A673 (cell line): ENCODE results near the gene EPHA8. TPM values are rescaled to one million over a fixed set of nuclear protein-coding genes. Genes with fewer than 3 reads are reported as not detected.

Source experiments
- BruUV-seq: library from RNA; stranded (reverse); fragments of 400-500 nt; replicated peaks from 2 replicates; lab custom pipeline; 2021; lab: Mats Ljungman, UMichigan
- CTCF ChIA-PET: fragments of 300-600 bp; sonication (Branson Sonifier 250); formaldehyde crosslinking; loops from one replicate; lab custom pipeline; 2022; ENCODE audit warnings: antibody characterized with exemption; lab: Charles Lee
- POLR2A ChIA-PET: fragments of 300-600 bp; sonication (Branson Sonifier 250); formaldehyde crosslinking; loops from one replicate; lab custom pipeline; 2022; ENCODE audit warnings: antibody characterized with exemption; ENCODE audit not compliant: low non-redundant PET; lab: Charles Lee
- DNase-seq: peaks from one replicate; pipeline ENCODE4 v3.0.0-alpha.2; 2015; ENCODE audit warnings: low spot score
- H3K27ac ChIP-seq: fragments of 200-600 bp; sonication (generic); 2 replicates; pipeline ENCODE4 v1.5.1; 2016; ENCODE audit warnings: mixed run types, low read depth, mild to moderate bottlenecking, mixed read lengths, antibody characterized with exemption, low read length; ENCODE audit not compliant: poor library complexity, severe bottlenecking
- H3K27me3 ChIP-seq: fragments of 200-600 bp; sonication (generic); replicated peaks from 2 replicates; pipeline ENCODE4 v1.6.1; 2017; ENCODE audit warnings: mixed run types, low read depth, mild to moderate bottlenecking, mixed read lengths, antibody characterized with exemption, low read length; ENCODE audit not compliant: insufficient read depth, poor library complexity
- H3K36me3 ChIP-seq: fragments of 200-600 bp; sonication (generic); 2 replicates; pipeline ENCODE4 v1.6.1; 2016; ENCODE audit warnings: mixed run types, mild to moderate bottlenecking, mixed read lengths, antibody characterized with exemption, low read length; ENCODE audit not compliant: insufficient read depth, poor library complexity, severe bottlenecking
- H3K4me1 ChIP-seq: fragments of 200-600 bp; sonication (generic); 2 replicates; pipeline ENCODE4 v1.6.1; 2017; ENCODE audit warnings: mixed run types, mild to moderate bottlenecking, mixed read lengths, antibody characterized with exemption, low read length; ENCODE audit not compliant: insufficient read depth, poor library complexity, severe bottlenecking
- H3K4me3 ChIP-seq: fragments of 200-600 bp; sonication (generic); 2 replicates; pipeline ENCODE4 v1.5.1; 2016; ENCODE audit warnings: low read depth, mixed run types, mild to moderate bottlenecking, mixed read lengths, low read length; ENCODE audit not compliant: poor library complexity, severe bottlenecking
- H3K9me3 ChIP-seq: fragments of 200-600 bp; sonication (generic); 2 replicates; pipeline ENCODE4 v1.6.1; 2016; ENCODE audit warnings: mixed run types, low read depth, mild to moderate bottlenecking, mixed read lengths, antibody characterized with exemption, low read length; ENCODE audit not compliant: poor library complexity, severe bottlenecking
- EZH2 ChIP-seq: fragments of 200-600 bp; sonication (generic); IDR thresholded peaks from 2 replicates; pipeline ENCODE4 v1.6.1; 2017; ENCODE audit warnings: borderline replicate concordance, low read depth, mild to moderate bottlenecking, mixed read lengths, antibody characterized with exemption, low read length; ENCODE audit not compliant: poor library complexity, severe bottlenecking
- intact Hi-C: fragments of 100-400 bp; cut with micrococcal nuclease; formaldehyde crosslinking; loops from one replicate; pipeline ENCODE4 v1.10.0; 2022; ENCODE audit not compliant: unreplicated experiment
- total RNA-seq: library from RNA; stranded (reverse); gene quantifications from 2 replicates; pipeline ENCODE4 v1.2.3, GENCODE V29; 2021
- TF ChIP-seq, protein P1 (sequence below): fragments of 300-800, 200-600 bp; sonication (generic); conservative IDR thresholded peaks from 2 replicates; pipeline ENCODE4 v1.5.1; 2017; ENCODE audit warnings: low read depth, mild to moderate bottlenecking, antibody characterized with exemption, low read length, moderate library complexity, mixed read lengths

EPHA8 gene
- total RNA-seq, 1 experiment from 2014 or later = not detected

DNA sequence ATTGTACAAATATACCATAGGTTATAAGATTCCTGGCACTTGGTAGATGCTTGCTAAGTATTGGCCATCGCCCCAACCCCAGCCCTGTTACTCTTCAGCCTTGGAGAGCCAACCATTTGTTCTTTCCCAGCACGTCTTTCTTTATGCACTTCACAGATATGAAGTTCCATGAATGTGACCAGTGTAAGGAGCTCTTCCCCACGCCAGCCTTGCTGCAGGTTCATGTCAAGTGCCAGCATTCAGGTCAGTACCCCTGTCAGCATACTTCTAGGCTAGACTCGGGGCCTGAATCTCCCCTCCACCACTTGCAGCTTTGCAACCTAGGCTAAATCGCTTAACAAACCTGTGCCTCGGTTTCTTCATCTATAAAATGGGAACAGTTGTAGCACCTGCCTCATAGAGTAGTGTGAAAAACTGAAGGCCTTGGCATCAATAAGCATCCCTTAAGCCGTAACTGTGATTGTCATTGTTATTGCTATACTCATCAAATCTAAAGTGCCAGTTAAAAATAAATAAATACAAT lies 41.0 kb upstream of the EPHA8 start:
- POLR2A ChIA-PET = interaction anchor here (0.7 kb wide), 1 partner anchor 33 kb away, joined by 4 read pairs; no protein-coding TSS in a partner anchor
- Histone ChIP-seq H3K4me1 (no peaks in the 10 kb centered on the region), H3K27ac (no peak overlapping the region), H3K27me3 (no peaks in the 10 kb centered on the region), H3K36me3 (peaks cover 30% of the 10 kb centered on the region), H3K4me3 (no peak overlapping the region), H3K9me3 (no peaks in the 10 kb centered on the region)
- CTCF ChIA-PET = no interaction called here
- TF ChIP-seq, protein P1, sequence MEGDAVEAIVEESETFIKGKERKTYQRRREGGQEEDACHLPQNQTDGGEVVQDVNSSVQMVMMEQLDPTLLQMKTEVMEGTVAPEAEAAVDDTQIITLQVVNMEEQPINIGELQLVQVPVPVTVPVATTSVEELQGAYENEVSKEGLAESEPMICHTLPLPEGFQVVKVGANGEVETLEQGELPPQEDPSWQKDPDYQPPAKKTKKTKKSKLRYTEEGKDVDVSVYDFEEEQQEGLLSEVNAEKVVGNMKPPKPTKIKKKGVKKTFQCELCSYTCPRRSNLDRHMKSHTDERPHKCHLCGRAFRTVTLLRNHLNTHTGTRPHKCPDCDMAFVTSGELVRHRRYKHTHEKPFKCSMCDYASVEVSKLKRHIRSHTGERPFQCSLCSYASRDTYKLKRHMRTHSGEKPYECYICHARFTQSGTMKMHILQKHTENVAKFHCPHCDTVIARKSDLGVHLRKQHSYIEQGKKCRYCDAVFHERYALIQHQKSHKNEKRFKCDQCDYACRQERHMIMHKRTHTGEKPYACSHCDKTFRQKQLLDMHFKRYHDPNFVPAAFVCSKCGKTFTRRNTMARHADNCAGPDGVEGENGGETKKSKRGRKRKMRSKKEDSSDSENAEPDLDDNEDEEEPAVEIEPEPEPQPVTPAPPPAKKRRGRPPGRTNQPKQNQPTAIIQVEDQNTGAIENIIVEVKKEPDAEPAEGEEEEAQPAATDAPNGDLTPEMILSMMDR = no peak
- TF ChIP-seq EZH2 = no peak
- BruUV-seq = no TSS peak
- intact Hi-C loops = no loop called here
- no peak for DNase-seq

DNA sequence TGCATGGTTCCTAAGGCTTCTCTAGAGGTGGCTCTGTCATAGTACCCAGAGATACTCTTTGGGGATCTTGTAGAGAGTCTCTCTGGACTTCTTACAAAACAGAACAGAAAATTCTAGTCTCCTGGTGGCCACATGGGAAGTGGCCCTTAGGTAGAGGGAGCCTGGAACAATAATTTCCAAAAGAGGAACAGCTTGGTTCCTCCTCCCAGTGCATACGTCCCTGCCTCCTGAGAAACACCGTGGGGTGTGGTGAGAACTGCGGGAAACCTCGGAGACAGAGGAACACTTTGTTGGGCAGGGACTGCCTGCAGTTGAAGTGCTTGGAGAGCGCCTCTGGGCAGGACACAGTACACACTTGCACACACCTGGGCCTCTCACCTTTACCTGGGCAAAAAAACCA lies 38.8 kb upstream of the EPHA8 start:
- no peak for TF ChIP-seq EZH2
- TF ChIP-seq, protein P1 = no peak
- CTCF ChIA-PET = no interaction called here
- H3K27me3 ChIP-seq = no peaks in the 10 kb centered on the region
- peaks cover 15% of the 10 kb centered on the region for H3K36me3 ChIP-seq
- no peak overlapping the region for H3K4me3 ChIP-seq
- POLR2A ChIA-PET = no interaction called here
- intact Hi-C loops = no loop called here
- no peak overlapping the region for H3K27ac ChIP-seq
- H3K4me1 ChIP-seq = no peaks in the 10 kb centered on the region
- no peak for DNase-seq
- BruUV-seq = no TSS peak
- H3K9me3 ChIP-seq = no peaks in the 10 kb centered on the region

DNA sequence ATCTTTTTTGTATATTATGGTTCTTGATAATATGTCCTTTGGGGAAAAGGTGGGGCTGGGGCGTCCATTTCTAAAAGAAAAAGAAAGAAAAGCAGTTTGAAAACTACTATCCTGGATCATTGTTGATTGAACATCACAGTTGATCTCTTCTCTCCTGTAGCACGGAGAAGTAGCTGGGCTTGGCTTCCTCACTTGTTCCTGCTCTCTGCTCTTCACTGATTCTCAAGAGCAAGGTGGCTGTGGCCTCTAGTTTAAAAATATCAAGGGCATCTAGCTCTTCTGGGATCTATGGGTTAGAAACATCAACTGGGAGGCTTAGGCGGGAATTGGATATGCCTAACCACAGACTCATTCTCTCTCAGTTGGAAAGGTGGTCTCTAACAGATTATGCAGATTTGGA lies 38.1 kb upstream of the EPHA8 start:
- ChIA-PET CTCF (no interaction called here), POLR2A (no interaction called here)
- no peak overlapping the region for H3K4me3 ChIP-seq
- H3K9me3 ChIP-seq = no peaks in the 10 kb centered on the region
- intact Hi-C loops = no loop called here
- TF ChIP-seq, protein P1 = no peak
- no peak for TF ChIP-seq EZH2
- no peaks in the 10 kb centered on the region for H3K4me1 ChIP-seq
- no peak for DNase-seq
- no TSS peak for BruUV-seq
- no peaks in the 10 kb centered on the region for H3K27me3 ChIP-seq
- H3K27ac ChIP-seq = no peak overlapping the region
- H3K36me3 ChIP-seq = peaks cover 15% of the 10 kb centered on the region
